SK-N-MC (cell line): ENCODE data around the gene TACC2.

Experiments
- EZH2 ChIP-seq: fragments of 200-600 bp; sonication (generic); IDR thresholded peaks from one replicate; pipeline ENCODE4 v1.6.1; 2017; ENCODE audit warnings: antibody characterized with exemption
- POLR2AphosphoS5 ChIP-seq: IDR thresholded peaks from 2 replicates; pipeline ENCODE4 v1.6.1; 2012; ENCODE audit warnings: mild to moderate bottlenecking, low read depth, low read length, borderline replicate concordance

GRCh38 chr10:122132331-122132755 is 143.4 kb downstream of the TACC2 start:
- TF ChIP-seq POLR2AphosphoS5 (no peak), EZH2 (no peak)
